H9 (cell line): Measurements from ENCODE around the gene IRX4. TPM values are rescaled to one million over a fixed set of nuclear protein-coding genes. Genes with fewer than 3 reads are reported as not detected.

ENCODE experiments used
- DNase-seq: peaks from one replicate; pipeline ENCODE4 v3.0.0-alpha.2; 2017
- H2AFZ ChIP-seq: one replicate; pipeline ENCODE4 v1.6.1; 2013; ENCODE audit warnings: mild to moderate bottlenecking, low read length, control low read depth, moderate library complexity
- H2AK5ac ChIP-seq: 2 replicates; pipeline ENCODE4 v1.6.1; 2013; ENCODE audit warnings: low read length, control low read depth, mixed read lengths; ENCODE audit not compliant: insufficient read length
- H2BK120ac ChIP-seq: one replicate; pipeline ENCODE4 v1.6.1; 2013; ENCODE audit warnings: low read depth, mild to moderate bottlenecking, low read length, control low read depth, inconsistent platforms; ENCODE audit not compliant: poor library complexity, severe bottlenecking
- H2BK12ac ChIP-seq: 2 replicates; pipeline ENCODE4 v1.6.1; 2013; ENCODE audit warnings: low read length, control low read depth, mixed read lengths, low read depth; ENCODE audit not compliant: insufficient read length
- H2BK15ac ChIP-seq: 2 replicates; pipeline ENCODE4 v1.6.1; 2013; ENCODE audit warnings: low read depth, low read length, control low read depth
- H2BK20ac ChIP-seq: one replicate; pipeline ENCODE4 v1.6.1; 2013; ENCODE audit warnings: low read depth, mild to moderate bottlenecking, low read length, control low read depth, inconsistent platforms; ENCODE audit not compliant: poor library complexity, severe bottlenecking
- H2BK5ac ChIP-seq: 2 replicates; pipeline ENCODE4 v1.6.1; 2013; ENCODE audit warnings: low read length, control low read depth, mixed read lengths; ENCODE audit not compliant: insufficient read length
- H3K14ac ChIP-seq: 2 replicates; pipeline ENCODE4 v1.6.1; 2013; ENCODE audit warnings: low read length, control low read depth; ENCODE audit not compliant: insufficient read depth
- H3K18ac ChIP-seq: 2 replicates; pipeline ENCODE4 v1.6.1; 2013; ENCODE audit warnings: low read depth, mild to moderate bottlenecking, mixed read lengths, low read length, control low read depth; ENCODE audit not compliant: insufficient read length
- H3K23ac ChIP-seq: 2 replicates; pipeline ENCODE4 v1.6.1; 2013; ENCODE audit warnings: low read length, control low read depth, mixed read lengths, low read depth; ENCODE audit not compliant: insufficient read length
- H3K23me2 ChIP-seq: 2 replicates; pipeline ENCODE4 v1.6.1; 2013; ENCODE audit warnings: low read depth, mild to moderate bottlenecking, mixed read lengths, low read length, control low read depth; ENCODE audit not compliant: insufficient read length, poor library complexity, severe bottlenecking
- H3K27ac ChIP-seq: 2 replicates; pipeline ENCODE4 v1.5.1; 2013; ENCODE audit warnings: low read length, control low read depth, mixed read lengths, low read depth; ENCODE audit not compliant: insufficient read length
- H3K27me3 ChIP-seq: 2 replicates; pipeline ENCODE4 v1.6.1; 2013; ENCODE audit warnings: low read length, control low read depth, inconsistent platforms; ENCODE audit not compliant: insufficient read depth
- H3K4ac ChIP-seq: 2 replicates; pipeline ENCODE4 v1.6.1; 2013; ENCODE audit warnings: low read depth, mild to moderate bottlenecking, control low read depth, inconsistent platforms, low read length, moderate library complexity
- H3K4me1 ChIP-seq: 2 replicates; pipeline ENCODE4 v1.6.1; 2013; ENCODE audit warnings: low read length, control low read depth, inconsistent platforms; ENCODE audit not compliant: insufficient read depth
- H3K4me2 ChIP-seq: 2 replicates; pipeline ENCODE4 v1.6.1; 2013; ENCODE audit warnings: low read length, control low read depth, mixed read lengths; ENCODE audit not compliant: insufficient read length, insufficient read depth
- H3K56ac ChIP-seq: 2 replicates; pipeline ENCODE4 v1.6.1; 2013; ENCODE audit warnings: low read depth, mild to moderate bottlenecking, mixed read lengths, low read length, control low read depth; ENCODE audit not compliant: insufficient read length
- H3K79me1 ChIP-seq: 2 replicates; pipeline ENCODE4 v1.6.1; 2013; ENCODE audit warnings: low read depth, mild to moderate bottlenecking, moderate library complexity, low read length, control low read depth, inconsistent platforms; ENCODE audit not compliant: insufficient read depth, poor library complexity, severe bottlenecking
- H3K79me2 ChIP-seq: 2 replicates; pipeline ENCODE4 v1.6.1; 2013; ENCODE audit warnings: low read length, control low read depth, inconsistent platforms; ENCODE audit not compliant: insufficient read depth
- H3K9ac ChIP-seq: 2 replicates; pipeline ENCODE4 v1.6.1; 2013; ENCODE audit warnings: low read length, control low read depth, mixed read lengths; ENCODE audit not compliant: insufficient read length; ENCODE audit errors: extremely low read depth
- H3K9me3 ChIP-seq: one replicate; pipeline ENCODE4 v1.6.1; 2013; ENCODE audit warnings: low read depth, low read length, inconsistent platforms; ENCODE audit not compliant: control insufficient read depth
- H3T11ph ChIP-seq: one replicate; pipeline ENCODE4 v1.6.1; 2013; ENCODE audit warnings: mild to moderate bottlenecking, low read length, control low read depth, inconsistent platforms
- H4K20me1 ChIP-seq: one replicate; pipeline ENCODE4 v1.6.1; 2013; ENCODE audit not compliant: control insufficient read depth, insufficient read length, insufficient read depth
- H4K5ac ChIP-seq: 2 replicates; pipeline ENCODE4 v1.6.1; 2013; ENCODE audit warnings: low read depth, mild to moderate bottlenecking, mixed read lengths, low read length, control low read depth; ENCODE audit not compliant: insufficient read length
- H4K8ac ChIP-seq: replicated peaks from 2 replicates; pipeline ENCODE4 v1.6.1; 2013; ENCODE audit warnings: low read length, control low read depth, mixed read lengths, low read depth; ENCODE audit not compliant: insufficient read length
- H4K91ac ChIP-seq: 2 replicates; pipeline ENCODE4 v1.6.1; 2013; ENCODE audit warnings: low read depth, mild to moderate bottlenecking, moderate library complexity, mixed read lengths, low read length, control low read depth; ENCODE audit not compliant: insufficient read length
- H3K27ac Mint-ChIP-seq, 3 experiments: 2 replicates in 2 of 3; 3 replicates in 1 of 3; pipeline ENCODE4 v1.8.0; 2020 to 2021; ENCODE audit warnings: mixed read lengths in 3 of 3, mild to moderate bottlenecking in 1 of 3, moderate library complexity in 1 of 3
- H3K27me3 Mint-ChIP-seq: 2 replicates; pipeline ENCODE4 v1.8.0; 2021; ENCODE audit warnings: low read depth, mild to moderate bottlenecking, moderate library complexity, mixed read lengths
- H3K36me3 Mint-ChIP-seq, 3 experiments: 2 replicates in 2 of 3; 3 replicates in 1 of 3; pipeline ENCODE4 v1.8.0; 2020 to 2021; ENCODE audit warnings: low read depth in 3 of 3, mixed read lengths in 3 of 3; ENCODE audit not compliant: insufficient read depth in 1 of 3
- H3K4me1 Mint-ChIP-seq, 2 experiments: 2 replicates each; pipeline ENCODE4 v1.8.0; 2020; ENCODE audit warnings: mixed read lengths in 2 of 2
- H3K4me3 Mint-ChIP-seq, 2 experiments: 2 replicates in 1 of 2; 3 replicates in 1 of 2; pipeline ENCODE4 v1.8.0; 2020 to 2021; ENCODE audit warnings: mild to moderate bottlenecking in 2 of 2, mixed read lengths in 2 of 2, moderate library complexity in 1 of 2
- H3K9me3 Mint-ChIP-seq, 2 experiments: 2 replicates in 1 of 2; 3 replicates in 1 of 2; pipeline ENCODE4 v1.8.0; 2020; ENCODE audit warnings: mild to moderate bottlenecking in 2 of 2, mixed read lengths in 2 of 2, moderate library complexity in 1 of 2
- CTCF ChIP-seq: fragments of 200-600 bp; sonication (generic); conservative IDR thresholded peaks from 3 replicates; pipeline ENCODE4 v1.8.0; 2021; ENCODE audit warnings: antibody characterized with exemption, mild to moderate bottlenecking
- WGBS: extraction: QIAGEN DNeasy Blood & Tissue Kit; methylation state at CpG from one replicate; pipeline ENCODE4 v1.1.7; 2013; ENCODE audit warnings: missing lambda C conversion rate, low lambda C conversion rate, mixed read lengths; ENCODE audit not compliant: insufficient read length; ENCODE audit errors: extremely low coverage; 5-methylcytosine and 5-hydroxymethylcytosine counted together
- total RNA-seq: library from RNA; stranded (reverse); gene quantifications from 2 replicates; pipeline ENCODE4 v1.2.1, GENCODE V29; 2021

Gene IRX4
- total RNA-seq, 1 experiment from 2014 or later = 3.2 TPM

GRCh38 chr5:1846583-1846982 lies 36.1 kb downstream of the IRX4 start:
- no peak overlapping the region for H3K27ac ChIP-seq
- DNase-seq = no peak
- no peaks in the 10 kb centered on the region for H3K9me3 Mint-ChIP-seq
- no CpG with 5 or more reads among the region's 13 CpGs for WGBS
- H3K4me2 ChIP-seq = no peak overlapping the region
- H3K36me3 Mint-ChIP-seq = no peaks in the 10 kb centered on the region; a peak in 1 of 7 replicates
- H4K5ac ChIP-seq = no peak overlapping the region
- H2AK5ac ChIP-seq = no peak overlapping the region
- no peak overlapping the region for H3K18ac ChIP-seq
- H3T11ph ChIP-seq = no peak overlapping the region
- H2BK12ac ChIP-seq = no peak overlapping the region
- H4K8ac ChIP-seq = no peak overlapping the region
- H2AFZ ChIP-seq = no peak overlapping the region
- H2BK120ac ChIP-seq = no peak overlapping the region
- H2BK5ac ChIP-seq = no peak overlapping the region
- TF ChIP-seq CTCF = no peak
- peaks cover 24% of the 10 kb centered on the region; the same call in 1 of the 2 replicates for H3K27me3 ChIP-seq
- peaks cover 5% of the 10 kb centered on the region for H3K23me2 ChIP-seq
- H3K14ac ChIP-seq = no peak overlapping the region
- H3K27me3 Mint-ChIP-seq = peaks cover 53% of the 10 kb centered on the region
- H3K56ac ChIP-seq = no peak overlapping the region
- H4K20me1 ChIP-seq = no peaks in the 10 kb centered on the region
- no peak overlapping the region for H3K27ac Mint-ChIP-seq
- H3K79me1 ChIP-seq = no peaks in the 10 kb centered on the region
- no peak overlapping the region for H3K9ac ChIP-seq
- H3K23ac ChIP-seq = no peak overlapping the region
- H3K4me1 ChIP-seq = peaks cover 3% of the 10 kb centered on the region; the same call in 1 of the 2 replicates
- H3K4me3 Mint-ChIP-seq = no peak overlapping the region
- H2BK20ac ChIP-seq = no peak overlapping the region
- H3K9me3 ChIP-seq = no peaks in the 10 kb centered on the region
- H4K91ac ChIP-seq = no peak overlapping the region
- no peaks in the 10 kb centered on the region for H3K79me2 ChIP-seq
- peaks cover 10 to 13% of the 10 kb centered on the region in 2 experiments for H3K4me1 Mint-ChIP-seq
- H2BK15ac ChIP-seq = no peak overlapping the region
- no peak overlapping the region for H3K4ac ChIP-seq
